IPS-18a (cell line): ENCODE results near the gene ATG101.

ENCODE experiments used
- H3K27ac ChIP-seq: one replicate; pipeline ENCODE4 v1.5.1; 2013; ENCODE audit warnings: low read length
- H3K27me3 ChIP-seq: one replicate; pipeline ENCODE4 v1.6.1; 2013; ENCODE audit warnings: mild to moderate bottlenecking, low read length; ENCODE audit not compliant: control insufficient read depth, insufficient read depth
- H3K36me3 ChIP-seq: one replicate; pipeline ENCODE4 v1.6.1; 2013; ENCODE audit warnings: low read depth, low read length; ENCODE audit not compliant: control insufficient read depth
- H3K4me1 ChIP-seq: one replicate; pipeline ENCODE4 v1.6.1; 2013; ENCODE audit warnings: low read depth, low read length; ENCODE audit not compliant: control insufficient read depth
- H3K4me3 ChIP-seq: one replicate; pipeline ENCODE4 v1.5.1; 2013; ENCODE audit warnings: low read length
- H3K9ac ChIP-seq: one replicate; pipeline ENCODE4 v1.6.1; 2013; ENCODE audit warnings: mild to moderate bottlenecking, low read length, moderate library complexity
- H3K9me3 ChIP-seq: one replicate; pipeline ENCODE4 v1.6.1; 2013; ENCODE audit warnings: low read depth, low read length; ENCODE audit not compliant: control insufficient read depth

The ATG101 gene

DNA sequence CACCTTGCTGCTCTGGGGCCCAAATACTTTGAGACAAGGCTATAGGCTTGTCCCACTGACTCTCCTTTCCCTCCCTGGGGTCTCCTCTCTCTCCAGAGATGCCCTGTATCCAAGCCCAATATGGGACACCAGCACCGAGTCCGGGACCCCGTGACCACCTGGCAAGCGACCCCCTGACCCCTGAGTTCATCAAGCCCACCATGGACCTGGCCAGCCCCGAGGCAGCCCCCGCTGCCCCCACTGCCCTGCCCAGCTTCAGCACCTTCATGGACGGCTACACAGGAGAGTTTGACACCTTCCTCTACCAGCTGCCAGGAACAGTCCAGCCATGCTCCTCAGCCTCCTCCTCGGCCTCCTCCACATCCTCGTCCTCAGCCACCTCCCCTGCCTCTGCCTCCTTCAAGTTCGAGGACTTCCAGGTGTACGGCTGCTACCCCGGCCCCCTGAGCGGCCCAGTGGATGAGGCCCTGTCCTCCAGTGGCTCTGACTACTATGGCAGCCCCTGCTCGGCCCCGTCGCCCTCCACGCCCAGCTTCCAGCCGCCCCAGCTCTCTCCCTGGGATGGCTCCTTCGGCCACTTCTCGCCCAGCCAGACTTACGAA is 15.4 kb upstream of the ATG101 start:
- Histone ChIP-seq H3K4me3 (no peak overlapping the region), H3K4me1 (peaks cover 11% of the 10 kb centered on the region), H3K36me3 (peaks cover 12% of the 10 kb centered on the region), H3K27ac (no peak overlapping the region), H3K9me3 (no peaks in the 10 kb centered on the region), H3K9ac (no peak overlapping the region), H3K27me3 (peaks cover 33% of the 10 kb centered on the region)

DNA sequence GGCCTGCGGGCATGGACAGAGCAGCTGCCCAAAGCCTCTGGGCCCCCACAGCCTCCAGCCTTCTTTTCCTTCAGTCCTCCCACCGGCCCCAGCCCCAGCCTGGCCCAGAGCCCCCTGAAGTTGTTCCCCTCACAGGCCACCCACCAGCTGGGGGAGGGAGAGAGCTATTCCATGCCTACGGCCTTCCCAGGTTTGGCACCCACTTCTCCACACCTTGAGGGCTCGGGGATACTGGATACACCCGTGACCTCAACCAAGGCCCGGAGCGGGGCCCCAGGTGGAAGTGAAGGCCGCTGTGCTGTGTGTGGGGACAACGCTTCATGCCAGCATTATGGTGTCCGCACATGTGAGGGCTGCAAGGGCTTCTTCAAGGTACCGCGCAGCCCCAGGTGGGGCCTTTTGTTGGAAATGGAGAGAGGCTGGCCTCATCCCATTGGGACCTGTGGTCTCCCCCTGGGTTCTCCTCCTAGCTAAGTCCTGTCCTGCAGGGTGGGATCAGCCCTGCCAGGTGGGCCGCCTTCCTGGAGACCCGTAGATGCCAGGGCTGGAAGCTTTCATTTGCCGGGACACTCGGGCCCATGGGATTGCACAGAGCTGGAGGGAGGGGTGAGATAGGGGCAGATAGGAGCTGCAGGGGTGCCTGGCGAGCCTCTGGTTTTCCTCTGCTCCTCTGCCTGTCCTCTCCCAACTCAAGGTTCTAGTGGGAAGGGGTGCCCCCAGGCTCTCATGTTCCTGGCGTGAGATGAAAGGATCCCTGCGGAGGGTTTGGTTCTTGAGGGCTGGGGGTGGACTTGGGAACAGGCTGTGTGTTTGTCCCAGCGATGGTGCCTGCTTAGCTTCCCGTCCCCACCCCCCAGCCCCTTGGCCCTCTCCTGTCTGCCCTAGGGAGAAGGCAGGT is 14.7 kb upstream of the ATG101 start:
- Histone ChIP-seq H3K9ac (no peak overlapping the region), H3K4me3 (no peak overlapping the region), H3K36me3 (peaks cover 15% of the 10 kb centered on the region), H3K27me3 (peaks cover 25% of the 10 kb centered on the region), H3K27ac (no peak overlapping the region), H3K9me3 (no peaks in the 10 kb centered on the region), H3K4me1 (peaks cover 9% of the 10 kb centered on the region)

DNA sequence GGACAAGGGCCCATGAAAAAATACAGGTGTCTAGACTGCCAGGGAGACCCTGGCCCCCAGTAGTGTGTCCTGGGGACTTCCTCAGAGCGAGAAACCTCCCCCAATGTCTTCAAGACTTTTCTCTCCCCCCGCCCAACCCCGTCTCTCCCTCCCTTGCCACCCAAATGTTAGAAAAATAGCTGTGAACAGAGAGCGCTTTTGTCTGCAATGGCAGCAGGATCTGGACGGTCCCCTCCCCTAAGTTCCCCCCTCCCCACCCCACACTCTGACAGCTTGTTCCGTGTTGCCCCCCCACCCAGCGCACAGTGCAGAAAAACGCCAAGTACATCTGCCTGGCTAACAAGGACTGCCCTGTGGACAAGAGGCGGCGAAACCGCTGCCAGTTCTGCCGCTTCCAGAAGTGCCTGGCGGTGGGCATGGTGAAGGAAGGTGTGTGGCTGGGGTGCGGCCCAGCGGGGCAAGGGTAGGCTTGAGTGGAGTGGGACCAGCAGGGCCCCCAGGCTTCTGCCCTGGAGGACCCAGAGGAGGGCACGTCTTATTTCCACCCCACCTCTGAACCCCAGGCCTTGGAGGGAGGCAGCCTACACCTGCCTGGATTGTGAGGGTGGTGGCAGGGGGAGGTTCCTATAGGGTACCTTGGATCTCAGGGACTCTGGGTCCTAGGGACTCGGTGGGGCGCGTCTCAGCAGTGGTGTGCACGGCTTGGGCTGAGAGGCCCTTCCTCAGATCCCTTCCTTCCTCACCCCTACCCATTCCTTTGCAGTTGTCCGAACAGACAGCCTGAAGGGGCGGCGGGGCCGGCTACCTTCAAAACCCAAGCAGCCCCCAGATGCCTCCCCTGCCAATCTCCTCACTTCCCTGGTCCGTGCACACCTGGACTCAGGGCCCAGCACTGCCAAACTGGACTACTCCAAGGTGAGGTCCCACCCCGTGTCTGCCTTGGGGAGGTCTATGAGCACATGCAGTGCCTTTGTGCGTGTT is 13.8 kb upstream of the ATG101 start:
- Histone ChIP-seq H3K9me3 (no peaks in the 10 kb centered on the region), H3K27me3 (peaks cover 17% of the 10 kb centered on the region), H3K36me3 (peaks cover 15% of the 10 kb centered on the region), H3K9ac (no peak overlapping the region), H3K27ac (no peak overlapping the region), H3K4me3 (no peak overlapping the region), H3K4me1 (peaks cover 6% of the 10 kb centered on the region)

DNA sequence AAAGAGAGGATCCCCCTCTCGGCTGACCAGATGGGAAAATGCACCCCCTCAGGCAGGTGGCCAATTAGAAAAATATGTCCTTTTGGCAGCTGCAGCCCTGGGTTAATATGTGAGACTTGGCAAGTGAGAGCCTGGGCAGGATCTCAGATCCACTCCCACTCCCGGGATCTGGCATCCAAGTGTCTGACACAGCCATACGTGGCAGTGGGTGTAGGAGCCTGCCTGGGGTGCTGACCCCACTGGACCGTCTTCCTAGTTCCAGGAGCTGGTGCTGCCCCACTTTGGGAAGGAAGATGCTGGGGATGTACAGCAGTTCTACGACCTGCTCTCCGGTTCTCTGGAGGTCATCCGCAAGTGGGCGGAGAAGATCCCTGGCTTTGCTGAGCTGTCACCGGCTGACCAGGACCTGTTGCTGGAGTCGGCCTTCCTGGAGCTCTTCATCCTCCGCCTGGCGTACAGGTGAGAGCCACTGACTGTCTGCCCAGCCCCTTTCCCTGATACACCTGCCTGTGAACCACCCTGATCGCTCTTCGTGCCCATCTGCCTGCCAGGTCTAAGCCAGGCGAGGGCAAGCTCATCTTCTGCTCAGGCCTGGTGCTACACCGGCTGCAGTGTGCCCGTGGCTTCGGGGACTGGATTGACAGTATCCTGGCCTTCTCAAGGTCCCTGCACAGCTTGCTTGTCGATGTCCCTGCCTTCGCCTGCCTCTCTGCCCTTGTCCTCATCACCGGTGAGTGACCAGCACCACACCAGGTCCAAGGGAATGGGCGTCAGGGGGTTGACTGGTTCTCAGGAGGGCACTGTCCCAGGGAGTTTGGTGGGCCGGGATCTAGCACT is 12.8 kb upstream of the ATG101 start:
- Histone ChIP-seq H3K9me3 (no peaks in the 10 kb centered on the region), H3K27me3 (peaks cover 9% of the 10 kb centered on the region), H3K4me3 (no peak overlapping the region), H3K27ac (no peak overlapping the region), H3K4me1 (peaks cover under 1% of the 10 kb centered on the region), H3K9ac (no peak overlapping the region), H3K36me3 (peaks cover 15% of the 10 kb centered on the region)

DNA sequence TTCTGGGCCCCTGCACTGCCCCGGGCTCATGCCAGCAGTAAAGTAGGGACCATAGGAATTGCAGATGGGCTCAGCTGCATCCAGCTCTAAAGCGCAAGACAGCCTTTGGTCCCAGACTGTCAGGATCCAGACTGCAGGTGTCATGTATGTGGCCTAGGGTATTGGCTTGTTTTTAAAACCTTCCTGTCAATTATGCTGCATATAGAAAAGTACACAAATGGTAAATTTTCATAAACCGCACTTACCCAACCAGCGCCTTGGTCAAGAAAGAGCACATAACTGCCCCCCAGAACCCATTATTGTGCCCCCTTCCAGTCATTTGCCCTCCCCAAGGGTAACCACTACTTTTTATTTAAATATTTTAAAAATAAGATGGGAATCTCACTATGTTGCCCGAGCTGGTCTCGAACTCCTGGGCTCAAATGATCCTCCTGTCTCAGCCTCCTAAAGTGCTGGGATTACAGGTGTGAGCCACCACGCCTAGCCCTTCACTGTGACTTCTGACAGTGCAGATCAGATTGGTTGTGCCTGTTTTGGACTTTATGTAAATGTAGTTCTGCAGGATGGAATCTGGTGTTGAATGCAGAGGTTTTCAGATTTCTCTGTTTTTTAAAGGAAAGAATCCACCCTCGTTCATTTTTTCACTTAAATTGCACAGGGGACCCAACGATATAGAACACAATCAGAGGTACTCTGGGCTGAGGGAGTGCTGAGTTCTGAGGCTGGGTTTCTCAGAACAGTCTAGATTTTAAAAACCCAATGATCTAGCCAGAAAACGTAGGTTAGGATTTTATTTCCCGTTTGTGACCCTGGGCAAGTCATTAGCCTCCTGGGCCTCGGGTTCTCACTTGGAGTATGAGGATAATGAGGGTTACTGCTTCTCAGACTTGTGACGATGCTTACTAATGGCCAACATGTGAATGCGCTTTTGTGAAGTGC is 11.9 kb upstream of the ATG101 start:
- no peak overlapping the region for H3K4me3 ChIP-seq
- no peaks in the 10 kb centered on the region for H3K27me3 ChIP-seq
- H3K36me3 ChIP-seq = peaks cover 15% of the 10 kb centered on the region
- no peak overlapping the region for H3K27ac ChIP-seq
- H3K9me3 ChIP-seq = no peaks in the 10 kb centered on the region
- H3K9ac ChIP-seq = no peak overlapping the region
- H3K4me1 ChIP-seq = no peaks in the 10 kb centered on the region

DNA sequence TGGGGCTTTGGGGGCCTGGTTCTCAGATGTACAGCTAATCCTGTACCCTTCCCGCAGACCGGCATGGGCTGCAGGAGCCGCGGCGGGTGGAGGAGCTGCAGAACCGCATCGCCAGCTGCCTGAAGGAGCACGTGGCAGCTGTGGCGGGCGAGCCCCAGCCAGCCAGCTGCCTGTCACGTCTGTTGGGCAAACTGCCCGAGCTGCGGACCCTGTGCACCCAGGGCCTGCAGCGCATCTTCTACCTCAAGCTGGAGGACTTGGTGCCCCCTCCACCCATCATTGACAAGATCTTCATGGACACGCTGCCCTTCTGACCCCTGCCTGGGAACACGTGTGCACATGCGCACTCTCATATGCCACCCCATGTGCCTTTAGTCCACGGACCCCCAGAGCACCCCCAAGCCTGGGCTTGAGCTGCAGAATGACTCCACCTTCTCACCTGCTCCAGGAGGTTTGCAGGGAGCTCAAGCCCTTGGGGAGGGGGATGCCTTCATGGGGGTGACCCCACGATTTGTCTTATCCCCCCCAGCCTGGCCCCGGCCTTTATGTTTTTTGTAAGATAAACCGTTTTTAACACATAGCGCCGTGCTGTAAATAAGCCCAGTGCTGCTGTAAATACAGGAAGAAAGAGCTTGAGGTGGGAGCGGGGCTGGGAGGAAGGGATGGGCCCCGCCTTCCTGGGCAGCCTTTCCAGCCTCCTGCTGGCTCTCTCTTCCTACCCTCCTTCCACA is 11.0 kb upstream of the ATG101 start:
- no peak overlapping the region for H3K9ac ChIP-seq
- no peaks in the 10 kb centered on the region for H3K9me3 ChIP-seq
- H3K36me3 ChIP-seq = peaks cover 15% of the 10 kb centered on the region
- H3K27me3 ChIP-seq = no peaks in the 10 kb centered on the region
- H3K4me3 ChIP-seq = no peak overlapping the region
- no peaks in the 10 kb centered on the region for H3K4me1 ChIP-seq
- H3K27ac ChIP-seq = no peak overlapping the region

DNA sequence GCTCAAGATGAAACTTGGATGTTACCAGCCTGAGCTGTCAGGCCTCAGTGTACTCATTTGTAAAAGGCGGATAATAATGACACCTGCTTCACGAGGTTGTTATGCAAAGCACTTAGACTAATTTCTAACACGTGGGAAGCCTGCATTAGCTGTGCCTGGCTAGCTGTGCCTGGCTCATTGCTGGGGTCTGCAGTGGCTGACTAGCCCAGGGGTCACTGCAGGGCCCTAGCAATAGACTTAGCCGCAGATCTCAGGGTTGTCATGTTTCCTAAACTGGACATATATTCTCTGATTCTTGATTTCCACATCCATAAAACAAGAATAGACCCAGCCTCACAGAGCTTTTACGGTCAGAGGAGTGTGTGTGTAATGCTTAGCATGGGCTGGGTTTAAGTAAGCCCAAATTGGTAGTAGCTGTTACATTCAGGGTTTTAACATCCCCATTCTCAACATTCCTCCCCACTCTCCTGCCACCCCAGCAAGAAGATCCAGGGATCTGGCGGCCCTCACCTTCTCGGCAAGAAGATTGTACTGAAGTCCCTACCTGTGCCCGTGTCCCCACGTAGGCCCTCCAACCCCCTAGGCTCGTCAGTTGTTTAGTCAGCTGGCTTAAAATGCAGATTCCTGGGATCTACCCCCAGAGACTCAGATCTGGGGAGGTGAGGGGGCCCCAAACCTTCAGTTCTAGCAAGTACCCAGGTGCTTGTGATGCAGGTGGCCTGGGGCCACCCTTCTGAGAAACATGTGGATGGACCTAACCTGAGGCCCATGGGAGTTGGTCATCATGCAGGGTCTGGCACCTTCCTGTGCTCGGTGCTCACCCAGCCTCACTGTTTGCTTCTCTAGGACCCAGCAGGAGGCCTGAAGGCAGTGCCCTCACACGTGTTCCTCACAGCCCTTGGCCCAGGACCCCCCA is 9.9 kb upstream of the ATG101 start:
- peaks cover 15% of the 10 kb centered on the region for H3K36me3 ChIP-seq
- H3K9ac ChIP-seq = no peak overlapping the region
- no peaks in the 10 kb centered on the region for H3K4me1 ChIP-seq
- no peak overlapping the region for H3K27ac ChIP-seq
- H3K27me3 ChIP-seq = no peaks in the 10 kb centered on the region
- no peaks in the 10 kb centered on the region for H3K9me3 ChIP-seq
- no peak overlapping the region for H3K4me3 ChIP-seq

DNA sequence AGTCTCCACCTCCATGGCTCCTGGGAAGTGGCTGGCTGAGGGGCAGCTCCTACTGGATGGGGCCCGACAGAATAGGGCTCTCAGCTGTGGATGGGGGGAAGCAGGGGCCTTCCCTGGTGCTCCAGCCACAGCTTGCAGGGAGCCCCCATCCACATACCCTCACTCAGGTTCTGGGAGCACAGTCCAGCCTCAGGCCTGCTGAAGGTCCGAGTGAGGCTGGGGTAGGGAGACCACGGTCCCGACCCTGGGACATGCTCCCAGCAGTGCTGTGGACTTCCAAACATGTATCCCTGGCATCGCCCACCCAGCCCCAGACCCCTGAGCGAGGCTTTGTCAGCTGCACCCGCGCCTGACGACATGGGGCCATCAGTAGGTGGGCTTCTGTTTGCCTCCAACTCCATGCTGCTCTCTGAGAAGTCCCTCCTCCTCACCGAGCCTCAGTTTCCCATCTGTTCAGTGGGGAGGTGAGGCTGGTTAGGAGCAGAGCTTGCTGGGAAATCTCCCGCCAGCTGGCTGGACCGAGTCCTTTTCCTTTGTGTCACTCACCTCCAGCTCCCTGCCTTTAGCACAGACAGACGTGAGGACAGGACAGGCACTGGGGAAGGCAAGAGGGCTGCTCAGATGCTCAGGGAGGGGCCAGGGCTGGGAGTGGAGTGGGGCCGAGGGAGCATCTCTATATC is 9.1 kb upstream of the ATG101 start:
- Histone ChIP-seq H3K4me1 (no peaks in the 10 kb centered on the region), H3K4me3 (no peak overlapping the region), H3K36me3 (peaks cover 15% of the 10 kb centered on the region), H3K27ac (no peak overlapping the region), H3K27me3 (no peaks in the 10 kb centered on the region), H3K9ac (no peak overlapping the region), H3K9me3 (no peaks in the 10 kb centered on the region)
